GM19463 (cell line): ENCODE data around the gene CTTNBP2NL.
A peak's percentile ranks its signal among the peaks of the same experiment; 100 is the strongest.
"Not testable (repeated sequence)": the region's sequence is repeated elsewhere in the genome, so short reads cannot be mapped to it uniquely, and the experiment has no call there.

Experiments used
- ATAC-seq: cut with Tn5 transposase; IDR thresholded peaks from one replicate; pipeline ENCODE4 v1.9.1; 2021; ENCODE audit warnings: mild to moderate bottlenecking, moderate library complexity; ENCODE audit not compliant: unreplicated experiment

CTTNBP2NL gene

GRCh38 chr1:112461200-112461871 is 65.3 kb downstream of the CTTNBP2NL start:
- ATAC-seq = no peak

DNA sequence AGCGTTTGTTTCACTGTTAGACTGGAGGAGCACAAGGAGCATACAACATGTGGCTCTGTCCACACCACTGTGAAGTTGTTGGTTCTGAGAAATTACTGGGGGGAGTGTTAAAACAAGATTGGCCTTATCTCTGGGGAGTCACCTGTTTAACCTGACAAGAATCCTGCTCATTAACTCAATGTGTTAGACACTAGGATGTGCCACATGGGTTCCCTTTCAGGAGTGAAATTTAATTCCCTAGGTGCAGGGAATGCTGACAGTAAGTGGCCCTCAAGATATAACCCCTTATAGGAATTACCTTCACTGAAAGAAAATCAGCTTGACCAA is 66.9 kb downstream of the CTTNBP2NL start:
- no peak for ATAC-seq

GRCh38 chr1:112464501-112464900 is 68.5 kb downstream of the CTTNBP2NL start:
- ATAC-seq = no peak

- no peak for ATAC-seq
Observed at GRCh38 chr1:112465122-112465521, 69.1 kb downstream of the CTTNBP2NL start.

- ATAC-seq = peak; percentile 88
Observed at GRCh38 chr1:112466078-112466660, 70.2 kb downstream of the CTTNBP2NL start.

- not testable (repeated sequence) for ATAC-seq
Observed at GRCh38 chr1:112470324-112470723, 74.3 kb downstream of the CTTNBP2NL start.

GRCh38 chr1:112470966-112471365 is 75.0 kb downstream of the CTTNBP2NL start:
- no peak for ATAC-seq

GRCh38 chr1:112472142-112472541 is 76.1 kb downstream of the CTTNBP2NL start:
- ATAC-seq = no peak

DNA sequence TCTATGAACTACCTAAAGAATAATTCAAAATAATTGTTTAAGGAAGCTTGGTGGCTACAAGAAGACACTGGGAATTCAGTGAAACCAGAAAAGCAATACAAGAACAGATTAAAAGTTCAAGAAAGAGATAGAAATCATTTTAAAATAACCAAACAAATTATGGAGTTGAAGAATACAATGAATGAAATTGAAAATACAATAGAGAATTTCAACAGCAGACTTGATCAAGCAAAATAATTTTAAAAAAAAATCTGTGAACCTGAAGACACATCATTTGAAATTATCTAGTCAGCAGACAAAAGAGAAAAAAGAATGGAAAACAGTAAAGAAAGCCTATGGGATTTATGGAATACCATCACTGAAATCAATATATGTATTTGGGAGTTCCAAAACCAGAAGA is 81.5 kb downstream of the CTTNBP2NL start:
- ATAC-seq = no peak

DNA sequence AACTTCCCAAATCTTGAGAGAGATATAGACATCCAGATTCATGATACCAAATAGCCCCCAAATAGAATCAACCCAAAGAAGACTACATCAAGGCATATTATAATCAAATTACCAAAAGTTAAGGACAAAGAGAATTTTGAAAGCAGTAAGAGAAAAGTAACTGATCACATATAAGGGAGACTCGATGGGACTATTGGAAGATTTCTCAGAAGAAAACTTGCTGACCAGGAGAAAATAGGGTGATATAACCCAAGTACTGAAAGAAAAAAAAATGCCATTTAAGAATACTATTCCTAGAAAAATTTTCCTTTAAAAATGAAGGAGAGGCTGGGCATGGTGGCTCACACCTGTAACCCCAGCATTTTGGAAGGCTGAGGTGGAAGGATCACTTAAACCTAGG is 82.3 kb downstream of the CTTNBP2NL start:
- ATAC-seq = no peak

- not testable (repeated sequence) for ATAC-seq
Observed at GRCh38 chr1:112486063-112486462, 90.0 kb downstream of the CTTNBP2NL start.

GRCh38 chr1:112487686-112488085 is 91.7 kb downstream of the CTTNBP2NL start:
- not testable (repeated sequence) for ATAC-seq

- no peak for ATAC-seq
Observed at GRCh38 chr1:112488141-112488540, 92.1 kb downstream of the CTTNBP2NL start.

DNA sequence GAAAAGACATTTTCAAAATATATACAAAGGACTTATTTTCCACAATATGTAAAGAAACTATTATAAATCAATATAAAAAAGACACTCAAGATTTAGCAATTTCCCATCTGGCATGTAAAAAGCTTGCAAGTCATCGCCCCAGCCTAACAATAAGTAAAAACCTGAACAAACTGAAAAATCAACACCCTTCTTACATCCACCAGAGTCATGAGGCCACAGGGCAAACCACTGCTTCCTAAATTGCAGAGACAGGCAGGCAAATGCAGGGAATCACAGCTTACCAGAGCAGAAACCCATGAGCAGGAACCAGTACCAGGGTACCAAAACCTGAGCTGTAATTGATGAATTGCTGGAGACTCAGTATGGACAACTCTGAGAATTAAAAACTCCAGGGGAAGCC is 96.1 kb downstream of the CTTNBP2NL start:
- ATAC-seq = no peak

GRCh38 chr1:112493351-112493750 is 97.3 kb downstream of the CTTNBP2NL start:
- no peak for ATAC-seq

GRCh38 chr1:112496290-112496689 is 100.3 kb downstream of the CTTNBP2NL start:
- no peak for ATAC-seq

- peak; percentile 72 for ATAC-seq
Observed at GRCh38 chr1:112501810-112502641, 106.0 kb downstream of the CTTNBP2NL start.

DNA sequence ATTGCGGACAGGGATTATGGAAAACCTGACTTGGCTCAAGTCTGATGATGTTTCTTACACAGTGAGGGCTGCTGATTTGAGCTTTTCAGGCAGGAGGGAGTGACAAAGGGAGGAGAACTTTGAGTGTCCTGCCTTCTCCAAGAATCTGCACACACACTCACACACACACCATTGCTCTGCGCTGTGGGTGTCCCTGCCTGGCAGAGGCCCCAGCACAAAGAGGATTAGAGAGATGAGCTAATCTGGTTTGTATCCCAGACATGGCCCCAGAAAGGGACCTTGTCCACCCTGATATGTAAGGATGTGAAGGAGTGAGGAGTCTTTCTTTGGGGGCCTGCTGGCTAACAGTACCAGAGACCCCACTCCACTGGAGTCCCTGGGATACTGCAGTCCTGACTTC is 106.8 kb downstream of the CTTNBP2NL start:
- ATAC-seq = no peak

DNA sequence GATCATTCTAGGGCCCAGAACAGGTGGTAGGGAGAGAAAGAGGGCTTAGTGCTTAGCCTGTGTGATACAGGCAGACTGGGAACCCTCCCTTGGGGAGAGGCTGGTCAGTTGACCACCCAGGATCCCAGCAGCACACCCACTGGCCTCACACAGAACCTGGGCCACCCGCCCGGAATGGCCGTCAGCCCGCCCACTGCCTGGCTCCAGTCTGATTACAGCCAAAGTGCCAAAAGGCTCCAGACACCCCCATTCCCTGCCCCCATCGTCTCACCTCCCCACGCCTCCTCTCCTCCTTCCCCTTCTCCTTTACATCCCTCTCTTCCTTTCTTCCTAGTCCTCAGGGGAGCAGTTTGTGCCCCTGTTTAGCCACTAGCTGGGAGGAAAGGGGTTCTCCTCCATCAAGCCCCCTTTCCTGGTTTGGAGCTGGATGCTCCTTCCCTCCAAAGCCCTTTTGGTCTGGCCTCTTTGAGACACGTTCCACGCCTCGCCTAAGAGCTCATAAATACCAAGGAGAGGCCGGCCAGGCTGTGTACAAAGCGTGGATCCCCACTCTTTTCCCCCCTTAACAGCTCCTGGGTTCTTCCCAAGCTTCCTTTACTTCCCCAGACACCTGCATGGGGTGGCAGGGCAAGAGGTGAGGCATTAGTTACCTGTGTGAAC is 108.1 kb downstream of the CTTNBP2NL start:
- ATAC-seq = no peak

GRCh38 chr1:112504661-112505399 is 108.8 kb downstream of the CTTNBP2NL start:
- no peak for ATAC-seq

DNA sequence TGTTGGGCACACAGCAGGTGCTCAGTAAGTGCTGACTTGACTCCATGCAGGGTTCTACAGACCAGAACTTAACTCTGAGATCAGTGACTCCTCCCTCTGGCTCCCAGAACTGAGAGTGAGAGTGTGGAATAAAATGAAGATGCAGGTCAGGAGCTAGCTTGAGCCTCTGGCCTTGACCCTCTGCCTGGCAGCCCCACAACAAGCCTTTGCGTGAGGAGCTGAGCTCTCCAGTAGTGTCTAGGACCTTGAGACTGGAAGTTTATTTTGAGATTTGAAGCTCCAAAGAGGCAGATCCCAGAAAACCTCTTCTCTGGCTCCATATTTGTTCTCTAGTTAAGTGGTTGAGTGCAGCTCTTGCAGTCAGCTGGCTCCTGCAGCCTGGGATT is 109.4 kb downstream of the CTTNBP2NL start:
- ATAC-seq = no peak
